Measurements from ENCODE around the gene C19orf44.

Gene C19orf44

DNA sequence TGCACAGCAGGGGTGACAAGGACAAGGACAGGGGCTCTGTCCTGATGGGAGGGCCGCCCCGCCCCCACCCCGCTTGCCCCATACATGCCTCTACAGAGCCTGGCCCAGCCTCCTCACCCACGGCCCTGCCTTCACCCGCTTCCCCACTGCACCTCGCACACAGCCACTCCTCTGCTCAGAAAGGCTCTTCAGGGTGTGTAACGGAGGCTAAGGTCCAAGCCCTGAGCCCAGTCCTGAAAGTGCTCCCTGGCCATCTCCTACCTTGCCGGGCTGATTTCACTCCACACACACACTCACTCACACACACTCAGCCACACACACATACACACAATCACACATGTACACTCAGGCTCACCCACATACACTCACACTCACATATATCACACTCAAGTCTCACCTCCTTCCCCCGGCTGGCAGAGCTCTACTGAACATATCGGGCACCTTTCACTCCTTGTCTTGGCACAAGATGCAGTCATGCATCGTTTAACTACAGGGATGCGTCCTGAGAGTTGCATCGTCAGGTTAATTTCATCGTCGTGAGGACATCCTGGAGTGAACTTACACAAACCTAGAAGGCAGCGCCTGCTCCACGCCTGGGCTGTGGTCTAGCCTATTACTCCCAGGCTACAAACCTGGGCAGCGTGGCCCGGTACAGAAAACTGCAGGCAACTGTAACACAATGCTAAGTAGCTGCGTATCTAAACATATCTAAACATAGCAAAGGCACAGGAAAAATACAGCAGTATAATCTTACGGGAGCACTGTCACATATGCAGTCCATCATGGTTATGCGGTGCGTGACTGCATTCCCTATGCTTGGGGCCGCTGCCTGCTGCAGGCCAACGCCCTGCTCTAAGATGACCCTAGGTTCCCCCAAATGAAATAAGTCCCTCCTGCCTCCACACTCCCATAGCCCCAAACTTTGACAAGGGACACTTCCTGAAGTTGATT is 37.5 kb upstream of the C19orf44 start:
- Histone ChIP-seq H3K79me1 (ENCODE audit: low read length) (peaks cover 39% of the 10 kb centered on the region), H2AK5ac (ENCODE audit: low read length) (no peak overlapping the region), H2BK15ac (replicated peaks; ENCODE audit: low read depth) (no peak overlapping the region), H3K4me2 (ENCODE audit: low read length) (no peak overlapping the region), H3K79me2 (ENCODE audit: control insufficient read depth, insufficient read depth, low read length) (peaks cover 52% of the 10 kb centered on the region), H2BK120ac (ENCODE audit: low read depth, low read length) (no peak overlapping the region), H2BK5ac (ENCODE audit: low read length) (no peak overlapping the region), H3K23ac (ENCODE audit: low read length) (no peak overlapping the region), H3K4me3 (ENCODE audit: low read length) (no peak overlapping the region), H3K56ac (ENCODE audit: low read length) (peak overlapping the region; percentile 51), H3K4me1 (ENCODE audit: control insufficient read depth, low read depth, low read length) (peaks cover 12% of the 10 kb centered on the region), H4K5ac (ENCODE audit: low read length) (no peak overlapping the region), H3K4ac (ENCODE audit: low read depth, low read length) (no peak overlapping the region), H3K18ac (ENCODE audit: low read length) (no peak overlapping the region), H3K27me3 (ENCODE audit: insufficient read depth, low read length, poor library complexity) (no peaks in the 10 kb centered on the region), H3K9ac (ENCODE audit: low read length) (no peak overlapping the region), H3K36me3 (ENCODE audit: control insufficient read depth, insufficient read depth, low read length) (no peaks in the 10 kb centered on the region), H3K27ac (ENCODE audit: low read depth, low read length) (no peak overlapping the region), H4K8ac (ENCODE audit: low read depth, low read length) (no peak overlapping the region)
- no CpG with 5 or more reads among the region's 25 CpGs for WGBS (ENCODE audit: extremely low coverage, insufficient coverage, low lambda C conversion rate)
- no peak for DNase-seq

DNA sequence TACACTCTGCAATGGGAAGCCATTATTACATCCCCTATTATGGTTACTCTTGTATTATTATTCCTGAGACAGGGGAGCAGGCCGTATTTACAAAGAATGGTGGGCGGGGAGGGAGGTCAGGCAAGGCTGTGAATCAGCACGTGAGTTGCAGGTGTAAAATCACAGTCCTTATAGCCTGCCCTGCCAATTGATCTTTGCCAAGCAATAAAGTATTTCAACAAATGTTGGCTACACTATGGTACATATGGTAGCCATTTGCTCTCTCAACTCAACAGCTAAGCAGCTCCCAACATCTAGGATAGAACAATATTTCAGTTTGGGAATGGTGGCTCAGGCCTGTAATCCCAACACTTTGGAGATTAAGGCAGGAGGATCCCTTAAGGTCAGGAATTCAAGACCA is 36.5 kb upstream of the C19orf44 start:
- Histone ChIP-seq H3K4me2 (ENCODE audit: low read length) (no peak overlapping the region), H2BK120ac (ENCODE audit: low read depth, low read length) (no peak overlapping the region), H3K79me2 (ENCODE audit: control insufficient read depth, insufficient read depth, low read length) (peaks cover 54% of the 10 kb centered on the region), H3K79me1 (ENCODE audit: low read length) (peaks cover 37% of the 10 kb centered on the region), H4K5ac (ENCODE audit: low read length) (no peak overlapping the region), H2BK15ac (replicated peaks; ENCODE audit: low read depth) (no peak overlapping the region), H2BK5ac (ENCODE audit: low read length) (no peak overlapping the region), H3K36me3 (ENCODE audit: control insufficient read depth, insufficient read depth, low read length) (no peaks in the 10 kb centered on the region), H3K27ac (ENCODE audit: low read depth, low read length) (no peak overlapping the region), H3K27me3 (ENCODE audit: insufficient read depth, low read length, poor library complexity) (no peaks in the 10 kb centered on the region), H3K56ac (ENCODE audit: low read length) (no peak overlapping the region), H4K8ac (ENCODE audit: low read depth, low read length) (no peak overlapping the region), H3K4me3 (ENCODE audit: low read length) (no peak overlapping the region), H3K4ac (ENCODE audit: low read depth, low read length) (no peak overlapping the region), H2AK5ac (ENCODE audit: low read length) (no peak overlapping the region), H3K9ac (ENCODE audit: low read length) (no peak overlapping the region), H3K18ac (ENCODE audit: low read length) (no peak overlapping the region), H3K4me1 (ENCODE audit: control insufficient read depth, low read depth, low read length) (peaks cover 13% of the 10 kb centered on the region), H3K23ac (ENCODE audit: low read length) (no peak overlapping the region)
- no peak for DNase-seq
- WGBS (ENCODE audit: extremely low coverage, insufficient coverage, low lambda C conversion rate): no CpG with 5 or more reads among the region's 3 CpGs

DNA sequence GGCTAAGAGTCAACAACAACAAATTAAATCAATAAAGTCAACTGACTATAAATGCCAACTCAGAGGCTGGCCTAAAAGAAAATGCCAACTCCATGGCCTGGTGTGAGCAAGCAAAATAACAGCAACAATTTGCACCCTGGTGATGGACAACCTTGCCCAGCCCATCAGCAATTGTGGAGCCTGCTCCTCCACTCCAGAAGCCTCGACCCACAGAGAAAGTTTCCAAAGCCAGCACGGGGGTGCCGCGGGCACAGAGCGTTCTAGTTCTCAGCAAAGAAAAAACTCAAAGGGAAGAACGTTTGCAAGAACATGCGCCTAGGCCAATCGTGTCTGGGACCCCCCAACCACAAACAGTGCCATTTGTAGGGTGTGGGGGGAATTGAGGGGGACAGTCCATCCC is 35.7 kb upstream of the C19orf44 start:
- no peak overlapping the region for H3K56ac ChIP-seq (ENCODE audit: low read length)
- no peak overlapping the region for H3K9ac ChIP-seq (ENCODE audit: low read length)
- H3K27me3 ChIP-seq (ENCODE audit: insufficient read depth, low read length, poor library complexity): no peaks in the 10 kb centered on the region
- H3K4me2 ChIP-seq (ENCODE audit: low read length): no peak overlapping the region
- no peak overlapping the region for H3K18ac ChIP-seq (ENCODE audit: low read length)
- no CpG with 5 or more reads among the region's 8 CpGs for WGBS (ENCODE audit: extremely low coverage, insufficient coverage, low lambda C conversion rate)
- no peak overlapping the region for H4K8ac ChIP-seq (ENCODE audit: low read depth, low read length)
- H2BK5ac ChIP-seq (ENCODE audit: low read length): no peak overlapping the region
- H3K4ac ChIP-seq (ENCODE audit: low read depth, low read length): no peak overlapping the region
- H2BK120ac ChIP-seq (ENCODE audit: low read depth, low read length): no peak overlapping the region
- H3K36me3 ChIP-seq (ENCODE audit: control insufficient read depth, insufficient read depth, low read length): no peaks in the 10 kb centered on the region
- H2BK15ac ChIP-seq (replicated peaks; ENCODE audit: low read depth): no peak overlapping the region
- no peak overlapping the region for H3K23ac ChIP-seq (ENCODE audit: low read length)
- no peak overlapping the region for H3K4me3 ChIP-seq (ENCODE audit: low read length)
- peaks cover 13% of the 10 kb centered on the region for H3K4me1 ChIP-seq (ENCODE audit: control insufficient read depth, low read depth, low read length)
- no peak overlapping the region for H3K27ac ChIP-seq (ENCODE audit: low read depth, low read length)
- no peak overlapping the region for H2AK5ac ChIP-seq (ENCODE audit: low read length)
- no peak for DNase-seq
- H3K79me2 ChIP-seq (ENCODE audit: control insufficient read depth, insufficient read depth, low read length): peaks cover 57% of the 10 kb centered on the region
- H4K5ac ChIP-seq (ENCODE audit: low read length): no peak overlapping the region
- peaks cover 38% of the 10 kb centered on the region for H3K79me1 ChIP-seq (ENCODE audit: low read length)

DNA sequence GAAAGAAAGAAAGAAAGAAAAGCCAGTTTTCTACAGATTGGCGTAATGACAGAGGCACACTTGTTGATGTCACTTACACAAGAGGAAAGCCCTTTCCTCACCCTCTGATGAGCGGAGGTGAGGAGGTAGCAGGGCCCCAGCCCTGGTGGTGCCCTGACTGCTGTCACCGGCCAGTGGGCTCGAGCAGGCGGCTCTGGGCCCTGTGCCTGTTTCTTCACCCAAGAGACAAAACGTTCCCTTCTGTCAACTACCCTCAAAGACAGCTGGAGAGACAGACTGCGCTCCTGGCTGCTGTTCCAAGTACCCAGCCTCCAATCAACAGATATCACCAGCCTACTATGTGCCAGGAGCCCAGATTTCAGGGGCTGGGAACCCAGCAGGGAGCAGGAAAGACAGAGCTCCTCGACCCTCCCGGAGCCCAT is 34.6 kb upstream of the C19orf44 start:
- Histone ChIP-seq H3K79me2 (ENCODE audit: control insufficient read depth, insufficient read depth, low read length) (peaks cover 55% of the 10 kb centered on the region), H2AK5ac (ENCODE audit: low read length) (no peak overlapping the region), H3K18ac (ENCODE audit: low read length) (no peak overlapping the region), H3K4ac (ENCODE audit: low read depth, low read length) (no peak overlapping the region), H2BK120ac (ENCODE audit: low read depth, low read length) (no peak overlapping the region), H3K4me3 (ENCODE audit: low read length) (no peak overlapping the region), H2BK5ac (ENCODE audit: low read length) (no peak overlapping the region), H3K23ac (ENCODE audit: low read length) (no peak overlapping the region), H2BK15ac (replicated peaks; ENCODE audit: low read depth) (no peak overlapping the region), H3K36me3 (ENCODE audit: control insufficient read depth, insufficient read depth, low read length) (no peaks in the 10 kb centered on the region), H4K5ac (ENCODE audit: low read length) (no peak overlapping the region), H4K8ac (ENCODE audit: low read depth, low read length) (no peak overlapping the region), H3K4me1 (ENCODE audit: control insufficient read depth, low read depth, low read length) (peaks cover 13% of the 10 kb centered on the region), H3K79me1 (ENCODE audit: low read length) (peaks cover 37% of the 10 kb centered on the region), H3K4me2 (ENCODE audit: low read length) (no peak overlapping the region), H3K27me3 (ENCODE audit: insufficient read depth, low read length, poor library complexity) (no peaks in the 10 kb centered on the region), H3K56ac (ENCODE audit: low read length) (no peak overlapping the region), H3K9ac (ENCODE audit: low read length) (no peak overlapping the region), H3K27ac (ENCODE audit: low read depth, low read length) (no peak overlapping the region)
- no CpG with 5 or more reads among the region's 9 CpGs for WGBS (ENCODE audit: extremely low coverage, insufficient coverage, low lambda C conversion rate)
- DNase-seq: no peak

DNA sequence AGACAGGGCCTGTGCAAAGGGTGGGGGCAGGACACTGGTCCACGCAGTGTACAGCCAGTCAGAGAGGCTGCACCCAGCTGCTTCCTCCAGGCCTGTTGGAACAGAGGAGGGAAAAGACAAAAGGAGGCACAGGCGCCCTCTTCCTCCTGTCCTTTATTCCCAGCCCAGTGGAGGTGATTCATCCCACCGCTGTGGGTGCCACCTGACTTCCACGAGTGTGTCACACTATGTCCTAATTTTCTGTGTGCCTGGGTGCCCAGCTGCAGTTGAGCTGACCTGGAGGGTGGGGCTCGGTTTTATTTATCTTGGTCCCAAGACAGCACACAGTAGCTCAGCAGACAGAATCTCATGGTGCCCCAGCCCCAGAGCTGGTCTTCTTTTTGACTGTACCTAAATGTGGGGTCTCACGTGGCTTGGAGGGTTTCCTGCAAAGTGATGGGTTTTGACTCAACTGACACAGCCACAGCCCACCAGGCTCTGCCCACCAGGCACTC is 33.4 kb upstream of the C19orf44 start:
- Histone ChIP-seq H3K4me3 (ENCODE audit: low read length) (no peak overlapping the region), H2BK120ac (ENCODE audit: low read depth, low read length) (no peak overlapping the region), H3K9ac (ENCODE audit: low read length) (no peak overlapping the region), H3K79me1 (ENCODE audit: low read length) (peaks cover 38% of the 10 kb centered on the region), H3K23ac (ENCODE audit: low read length) (no peak overlapping the region), H3K36me3 (ENCODE audit: control insufficient read depth, insufficient read depth, low read length) (no peaks in the 10 kb centered on the region), H3K27me3 (ENCODE audit: insufficient read depth, low read length, poor library complexity) (no peaks in the 10 kb centered on the region), H3K4me1 (ENCODE audit: control insufficient read depth, low read depth, low read length) (peaks cover 8% of the 10 kb centered on the region), H3K4me2 (ENCODE audit: low read length) (no peak overlapping the region), H3K56ac (ENCODE audit: low read length) (no peak overlapping the region), H2BK5ac (ENCODE audit: low read length) (no peak overlapping the region), H3K27ac (ENCODE audit: low read depth, low read length) (no peak overlapping the region), H3K18ac (ENCODE audit: low read length) (no peak overlapping the region), H3K4ac (ENCODE audit: low read depth, low read length) (no peak overlapping the region), H2AK5ac (ENCODE audit: low read length) (no peak overlapping the region), H4K8ac (ENCODE audit: low read depth, low read length) (no peak overlapping the region), H4K5ac (ENCODE audit: low read length) (no peak overlapping the region), H2BK15ac (replicated peaks; ENCODE audit: low read depth) (no peak overlapping the region), H3K79me2 (ENCODE audit: control insufficient read depth, insufficient read depth, low read length) (peaks cover 52% of the 10 kb centered on the region)
- DNase-seq: no peak
- no CpG with 5 or more reads among the region's 6 CpGs for WGBS (ENCODE audit: extremely low coverage, insufficient coverage, low lambda C conversion rate)

All from mesendoderm (in vitro differentiated cells).